Measurements from ENCODE around the gene PLA2G4A. TPM values are rescaled to one million over a fixed set of nuclear protein-coding genes. Genes with fewer than 3 reads are reported as not detected.

Gene PLA2G4A
- total RNA-seq, 5 donors from 2014 or later (not counting 1 experiment from before 2014, with no cell fraction given): 0.35 TPM; not detected in 4

DNA sequence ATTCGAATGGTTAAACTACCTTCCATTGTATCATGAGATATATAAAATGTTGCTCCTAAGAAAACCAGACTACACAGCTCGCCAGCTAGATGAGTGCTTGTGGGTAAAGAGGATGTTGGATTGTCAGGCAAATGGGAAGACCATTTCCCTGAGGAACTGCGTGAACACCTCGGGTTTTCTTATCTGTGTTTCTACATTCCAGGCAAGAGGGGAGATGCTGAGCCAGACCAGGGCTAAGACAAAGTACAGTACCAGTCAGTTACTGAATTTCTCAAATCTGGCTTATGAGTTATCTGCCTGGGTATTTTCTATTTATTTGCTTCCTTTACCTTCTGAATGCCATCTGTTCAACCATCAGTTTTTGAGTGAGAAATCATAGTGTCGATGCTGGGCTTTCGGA is 170.8 kb downstream of the PLA2G4A start:
- no peaks in the 10 kb centered on the region for H3K9me3 ChIP-seq
- WGBS (ENCODE audit: insufficient coverage): 87% methylated on average over 3 of the region's 6 CpGs
- Mint-ChIP-seq H3K4me1 (no peaks in the 10 kb centered on the region), H3K9me3 (no peaks in the 10 kb centered on the region), H3K27me3 (peaks cover 6 to 9% of the 10 kb centered on the region in 2 donors), H3K27ac (no peak overlapping the region), H3K4me3 (no peak overlapping the region), H3K36me3 (no peaks in the 10 kb centered on the region)
- no peaks in the 10 kb centered on the region for H3K27me3 ChIP-seq (replicated peaks in 1 of 2; ENCODE audit: control insufficient read depth in 2 of 2, extremely low read depth in 1 of 2, insufficient read depth in 2 of 2, low read length in 1 of 2)
- no peaks in the 10 kb centered on the region for H3K36me3 ChIP-seq (ENCODE audit: control insufficient read depth in 2 of 2, extremely low read depth in 1 of 2, insufficient read depth in 1 of 2, low read length in 1 of 2)
- H3K27ac ChIP-seq (ENCODE audit: low read length): no peak overlapping the region
- DNase-seq: no peak
- no peak for ATAC-seq (replicated peaks in 1 of 4)
- ChIA-PET CTCF (no interaction called here), POLR2A (no interaction called here)
- H3K4me1 ChIP-seq (ENCODE audit: control insufficient read depth in 1 of 2, extremely low read depth in 1 of 2, insufficient read depth in 2 of 2, low read length in 2 of 2): no peaks in the 10 kb centered on the region
- no peak overlapping the region for H3K4me3 ChIP-seq (ENCODE audit: control insufficient read depth in 1 of 2, extremely low read depth in 1 of 2, low read length in 1 of 2)

DNA sequence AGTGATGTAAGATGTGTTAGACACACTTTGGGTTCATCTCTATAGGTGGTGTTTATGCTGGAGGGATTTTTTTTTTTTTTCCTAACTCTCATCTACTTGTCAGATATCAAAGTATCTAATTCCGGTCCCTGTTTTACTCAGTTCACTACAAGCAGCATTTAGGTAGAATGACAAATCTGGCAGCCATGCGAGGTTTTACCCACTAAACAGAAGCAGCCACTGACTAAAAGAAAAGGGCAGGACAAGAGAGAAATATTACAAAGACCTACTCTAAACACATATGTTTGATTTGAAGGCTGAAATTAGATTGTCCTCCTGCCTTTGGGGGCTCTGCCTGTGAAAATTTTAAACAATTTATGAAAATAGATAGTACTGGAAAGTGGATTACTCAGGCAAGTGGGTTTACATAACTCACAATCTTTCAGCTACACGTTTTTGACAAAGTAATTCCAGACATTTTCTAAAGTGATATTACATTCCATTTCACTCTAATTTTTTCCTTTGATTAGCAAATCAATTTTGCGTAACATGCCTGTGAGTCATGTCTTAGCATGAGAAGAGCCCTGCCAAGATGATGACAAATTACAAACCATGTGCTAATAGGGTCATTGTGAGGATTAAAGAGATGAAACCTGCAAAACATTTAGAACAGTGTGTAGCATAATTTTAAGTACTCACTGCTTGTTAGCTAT is 172.6 kb downstream of the PLA2G4A start:
- Histone ChIP-seq H3K27me3 (replicated peaks in 1 of 2; ENCODE audit: control insufficient read depth in 2 of 2, extremely low read depth in 1 of 2, insufficient read depth in 2 of 2, low read length in 1 of 2) (no peaks in the 10 kb centered on the region), H3K27ac (ENCODE audit: low read length) (no peak overlapping the region), H3K4me3 (ENCODE audit: control insufficient read depth in 1 of 2, extremely low read depth in 1 of 2, low read length in 1 of 2) (no peak overlapping the region), H3K9me3 (no peaks in the 10 kb centered on the region), H3K4me1 (ENCODE audit: control insufficient read depth in 1 of 2, extremely low read depth in 1 of 2, insufficient read depth in 2 of 2, low read length in 2 of 2) (no peaks in the 10 kb centered on the region), H3K36me3 (ENCODE audit: control insufficient read depth in 2 of 2, extremely low read depth in 1 of 2, insufficient read depth in 1 of 2, low read length in 1 of 2) (no peaks in the 10 kb centered on the region)
- WGBS (ENCODE audit: insufficient coverage): 0% methylated on average over 1 of the region's 4 CpGs
- no peak for DNase-seq
- ChIA-PET CTCF (interaction anchor here in 1 of 2 donors (0.6 kb wide), 1 partner anchor 1850 kb away, joined by 4 read pairs; no protein-coding TSS in a partner anchor), POLR2A (no interaction called here)
- Mint-ChIP-seq H3K9me3 (peaks cover 0 to 1% (median 0%) of the 10 kb centered on the region in 3 donors), H3K27ac (no peak overlapping the region), H3K4me3 (no peak overlapping the region), H3K36me3 (no peaks in the 10 kb centered on the region), H3K27me3 (peaks cover 6 to 9% of the 10 kb centered on the region in 2 donors), H3K4me1 (no peaks in the 10 kb centered on the region)
- ATAC-seq (replicated peaks in 1 of 4): no peak

DNA sequence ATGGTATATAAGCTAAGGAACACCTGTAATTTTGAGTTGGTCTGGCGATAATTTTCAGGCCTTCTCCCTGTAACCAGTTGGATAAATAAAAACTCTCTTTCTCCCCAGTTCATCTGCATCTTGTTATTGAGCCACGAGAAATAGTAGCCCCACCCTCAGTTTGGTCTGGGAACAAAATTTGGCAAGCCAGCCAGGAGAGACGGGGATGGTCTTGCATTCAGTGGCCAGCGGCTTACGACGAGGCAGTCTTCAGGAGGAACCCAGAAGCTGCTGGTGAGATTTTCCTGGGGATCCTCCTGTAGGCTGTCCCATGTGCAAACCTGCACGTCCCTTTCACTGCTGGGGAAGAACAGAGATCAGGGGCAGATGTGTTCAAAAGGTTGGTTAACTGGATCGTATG is 174.6 kb downstream of the PLA2G4A start:
- Mint-ChIP-seq H3K27me3 (peaks cover 6 to 9% of the 10 kb centered on the region in 2 donors), H3K27ac (no peak overlapping the region), H3K9me3 (peaks cover 0 to 6% (median 0%) of the 10 kb centered on the region in 3 donors), H3K36me3 (no peaks in the 10 kb centered on the region), H3K4me1 (no peaks in the 10 kb centered on the region), H3K4me3 (no peak overlapping the region)
- POLR2A ChIA-PET: no interaction called here
- H3K4me1 ChIP-seq (ENCODE audit: control insufficient read depth in 1 of 2, extremely low read depth in 1 of 2, insufficient read depth in 2 of 2, low read length in 2 of 2): no peaks in the 10 kb centered on the region
- 83% methylated on average over 7 of the region's 8 CpGs for WGBS (ENCODE audit: insufficient coverage)
- CTCF ChIA-PET: no interaction called here
- ATAC-seq (replicated peaks in 1 of 4) (no peak), DNase-seq (no peak)
- no peaks in the 10 kb centered on the region for H3K36me3 ChIP-seq (ENCODE audit: control insufficient read depth in 2 of 2, extremely low read depth in 1 of 2, insufficient read depth in 1 of 2, low read length in 1 of 2)
- no peak overlapping the region for H3K4me3 ChIP-seq (ENCODE audit: control insufficient read depth in 1 of 2, extremely low read depth in 1 of 2, low read length in 1 of 2)
- no peaks in the 10 kb centered on the region for H3K27me3 ChIP-seq (replicated peaks in 1 of 2; ENCODE audit: control insufficient read depth in 2 of 2, extremely low read depth in 1 of 2, insufficient read depth in 2 of 2, low read length in 1 of 2)
- H3K27ac ChIP-seq (ENCODE audit: low read length): no peak overlapping the region
- H3K9me3 ChIP-seq: no peaks in the 10 kb centered on the region

GRCh38 chr1:187006896-187007295 is 178.1 kb downstream of the PLA2G4A start:
- Mint-ChIP-seq H3K4me3 (no peak overlapping the region), H3K27ac (no peak overlapping the region), H3K4me1 (no peaks in the 10 kb centered on the region), H3K9me3 (peaks cover 0 to 11% (median 4%) of the 10 kb centered on the region in 3 donors), H3K27me3 (peaks cover 3 to 7% of the 10 kb centered on the region in 2 donors), H3K36me3 (no peaks in the 10 kb centered on the region)
- no peaks in the 10 kb centered on the region for H3K9me3 ChIP-seq
- no peaks in the 10 kb centered on the region for H3K4me1 ChIP-seq (ENCODE audit: control insufficient read depth in 1 of 2, extremely low read depth in 1 of 2, insufficient read depth in 2 of 2, low read length in 2 of 2)
- 89% methylated on average over 1 of the region's 2 CpGs for WGBS (ENCODE audit: insufficient coverage)
- H3K27me3 ChIP-seq (replicated peaks in 1 of 2; ENCODE audit: control insufficient read depth in 2 of 2, extremely low read depth in 1 of 2, insufficient read depth in 2 of 2, low read length in 1 of 2): no peaks in the 10 kb centered on the region
- ChIA-PET CTCF (no interaction called here), POLR2A (interaction anchor here in 1 of 2 donors (0.5 kb wide), 1 partner anchor 1188 kb away, joined by 3 read pairs; no protein-coding TSS in a partner anchor)
- no peak overlapping the region for H3K27ac ChIP-seq (ENCODE audit: low read length)
- DNase-seq (no peak), ATAC-seq (replicated peaks in 1 of 4) (no peak)
- H3K36me3 ChIP-seq (ENCODE audit: control insufficient read depth in 2 of 2, extremely low read depth in 1 of 2, insufficient read depth in 1 of 2, low read length in 1 of 2): no peaks in the 10 kb centered on the region
- H3K4me3 ChIP-seq (ENCODE audit: control insufficient read depth in 1 of 2, extremely low read depth in 1 of 2, low read length in 1 of 2): no peak overlapping the region

DNA sequence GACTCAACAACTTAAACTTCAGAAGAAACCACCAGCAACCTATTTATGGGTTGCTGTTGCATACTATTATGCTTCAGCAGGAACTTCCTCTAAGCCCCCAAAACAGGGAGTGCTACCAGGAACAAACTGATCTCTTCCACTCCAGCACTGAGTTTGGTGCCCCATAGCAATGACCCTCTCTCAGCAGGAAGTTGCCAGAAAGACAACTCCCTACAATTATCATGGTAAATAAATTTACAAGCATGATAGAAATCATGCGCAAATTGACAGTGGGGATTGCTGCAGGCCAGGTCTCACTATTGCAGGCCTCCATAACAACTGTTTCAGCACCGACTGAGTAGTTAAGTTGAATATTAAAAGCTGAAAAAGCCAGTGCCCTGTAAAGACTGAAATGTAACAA is 180.6 kb downstream of the PLA2G4A start:
- H3K27me3 ChIP-seq (replicated peaks in 1 of 2; ENCODE audit: control insufficient read depth in 2 of 2, extremely low read depth in 1 of 2, insufficient read depth in 2 of 2, low read length in 1 of 2): no peaks in the 10 kb centered on the region
- H3K36me3 Mint-ChIP-seq: no peaks in the 10 kb centered on the region

GRCh38 chr1:187010571-187011309 is 182.0 kb downstream of the PLA2G4A start:
- CTCF ChIA-PET: interaction anchor here in 1 of 2 donors (0.6 kb wide), 1 partner anchor 1233 kb away, joined by 4 read pairs; no protein-coding TSS in a partner anchor
- WGBS (ENCODE audit: insufficient coverage): no CpG with 5 or more reads among the region's 4 CpGs

More for the DNA sequence above, 180.6 kb downstream of the PLA2G4A start:
- ATAC-seq (replicated peaks in 1 of 4) (no peak), DNase-seq (no peak)
- 93% methylated on average over 2 of the region's 2 CpGs for WGBS (ENCODE audit: insufficient coverage)
- Histone ChIP-seq H3K4me3 (ENCODE audit: control insufficient read depth in 1 of 2, extremely low read depth in 1 of 2, low read length in 1 of 2) (no peak overlapping the region), H3K4me1 (ENCODE audit: control insufficient read depth in 1 of 2, extremely low read depth in 1 of 2, insufficient read depth in 2 of 2, low read length in 2 of 2) (no peaks in the 10 kb centered on the region), H3K9me3 (no peaks in the 10 kb centered on the region), H3K27ac (ENCODE audit: low read length) (no peak overlapping the region), H3K36me3 (ENCODE audit: control insufficient read depth in 2 of 2, extremely low read depth in 1 of 2, insufficient read depth in 1 of 2, low read length in 1 of 2) (no peaks in the 10 kb centered on the region)
- Mint-ChIP-seq H3K27me3 (peaks cover 0 to 4% of the 10 kb centered on the region in 2 donors), H3K4me1 (no peaks in the 10 kb centered on the region), H3K4me3 (no peak overlapping the region), H3K27ac (no peak overlapping the region), H3K9me3 (peaks cover 0 to 11% (median 4%) of the 10 kb centered on the region in 3 donors)
- CTCF ChIA-PET: no interaction called here
- POLR2A ChIA-PET: no interaction called here

More at GRCh38 chr1:187010571-187011309, 182.0 kb downstream of the PLA2G4A start:
- ATAC-seq (replicated peaks in 1 of 4) (no peak), DNase-seq (no peak)
- Mint-ChIP-seq H3K4me3 (no peak overlapping the region), H3K27ac (no peak overlapping the region), H3K36me3 (no peaks in the 10 kb centered on the region), H3K4me1 (no peaks in the 10 kb centered on the region), H3K27me3 (peaks cover 0 to 4% of the 10 kb centered on the region in 2 donors), H3K9me3 (peaks cover 0 to 11% (median 4%) of the 10 kb centered on the region in 3 donors)
- Histone ChIP-seq H3K27ac (ENCODE audit: low read length) (no peak overlapping the region), H3K36me3 (ENCODE audit: control insufficient read depth in 2 of 2, extremely low read depth in 1 of 2, insufficient read depth in 1 of 2, low read length in 1 of 2) (no peaks in the 10 kb centered on the region), H3K4me3 (ENCODE audit: control insufficient read depth in 1 of 2, extremely low read depth in 1 of 2, low read length in 1 of 2) (no peak overlapping the region), H3K4me1 (ENCODE audit: control insufficient read depth in 1 of 2, extremely low read depth in 1 of 2, insufficient read depth in 2 of 2, low read length in 2 of 2) (no peaks in the 10 kb centered on the region), H3K27me3 (replicated peaks in 1 of 2; ENCODE audit: control insufficient read depth in 2 of 2, extremely low read depth in 1 of 2, insufficient read depth in 2 of 2, low read length in 1 of 2) (no peaks in the 10 kb centered on the region), H3K9me3 (no peaks in the 10 kb centered on the region)
- POLR2A ChIA-PET: no interaction called here

Data from T-cell (primary cell).